ENCODE results near the gene CXXC5. TPM values are rescaled to one million over a fixed set of nuclear protein-coding genes. Genes with fewer than 3 reads are reported as not detected.

CXXC5 gene
- total RNA-seq, 4 donors from 2014 or later: 52.3 to 81.8 (median 62.6) TPM

- no peaks in the 10 kb centered on the region for H3K9me3 ChIP-seq
- 95% methylated on average over 11 to 12 of the region's 12 CpGs for WGBS, 2 donors
- H3K27me3 ChIP-seq: no peaks in the 10 kb centered on the region
- H3K36me3 ChIP-seq: no peaks in the 10 kb centered on the region
- peak overlapping the region in 2 of 3 donors; percentile 53 to 62 for H3K27ac ChIP-seq
- TF ChIP-seq POLR2A (IDR thresholded peaks at IDR 0.05) (no peak), CTCF (IDR thresholded peaks at IDR 0.05) (no peak)
- intact Hi-C loops (cut with DNase I): no loop called here
- H3K4me3 ChIP-seq (replicated peaks in 1 of 3): no peak overlapping the region
- no peak for DNase-seq
- peaks cover 12 to 16% of the 10 kb centered on the region in 2 donors for H3K4me1 ChIP-seq
Measured at GRCh38 chr5:139733010-139733688, 85.0 kb downstream of the CXXC5 start.

Small RNA genes lying within 50 kb of the gene (small RNA-seq; reads per million reads assigned to genes)
- gene RNU6-236P: not detected

Other genes with a start within 250 kb of the CXXC5 start
- 10 to 100 TPM in 1 of 4 donors, 1 to 10 TPM in 3; 6.5 to 14.2 (median 7.3) TPM for gene SPATA24, start 244.3 kb upstream of the CXXC5 start, total RNA-seq
- gene DNAJC18, start 208.8 kb upstream of the CXXC5 start, total RNA-seq: 10 to 100 TPM in 3 of 4 donors, 1 to 10 TPM in 1; 7.9 to 21.0 (median 12.7) TPM
- 10 to 100 TPM; 26.7 to 46.2 (median 31.4) TPM for gene ECSCR, start 185.6 kb upstream of the CXXC5 start, total RNA-seq
- not detected for gene SMIM33, start 177.3 kb upstream of the CXXC5 start, total RNA-seq
- gene STING1, start 165.6 kb upstream of the CXXC5 start, total RNA-seq: 10 to 100 TPM; 28.4 to 59.9 (median 38.6) TPM
- gene UBE2D2, start 87.0 kb upstream of the CXXC5 start, total RNA-seq: 100 to 1,000 TPM in 2 of 4 donors, 10 to 100 TPM in 2; 72.4 to 125 (median 99.5) TPM
- gene PSD2, start 147.5 kb downstream of the CXXC5 start, total RNA-seq: under 1 TPM in 3 of 4 donors, not detected in 1; 0.11 to 0.67 (median 0.13) TPM